Breast epithelium (tissue), 4 donors: ENCODE results near the gene NECAB3. TPM values are rescaled to one million over a fixed set of nuclear protein-coding genes. Genes with fewer than 3 reads are reported as not detected.

Experiments used
- DNase-seq, 2 donors: peaks; one replicate each; pipeline ENCODE4 v3.0.0-alpha.2; 2019; ENCODE audit warnings: low spot score in 2 of 2
- H3K27ac ChIP-seq, 2 donors: fragments of 200-600 bp; sonication (generic) in 1 of 2; one replicate each; pipeline ENCODE4 v1.5.1; 2016 to 2019; ENCODE audit warnings: mild to moderate bottlenecking in 1 of 2
- H3K27me3 ChIP-seq, 2 donors: fragments of 200-600 bp; sonication (generic) in 1 of 2; one replicate each; pipeline versions ENCODE4 v1.5.1 to v1.6.0; 2017 to 2019; ENCODE audit warnings: control low read depth in 1 of 2, mild to moderate bottlenecking in 1 of 2
- H3K36me3 ChIP-seq: fragments of 200-600 bp; one replicate; pipeline ENCODE4 v1.5.1; 2019
- H3K4me1 ChIP-seq, 2 donors: fragments of 200-600 bp; sonication (generic); one replicate each; pipeline ENCODE4 v1.5.1; 2016 to 2019; ENCODE audit warnings: control low read depth in 1 of 2
- H3K4me3 ChIP-seq, 3 donors: fragments of 200-600 bp; sonication (generic); 1 replicate in 2 of 3; 2 replicates in 1 of 3; pipeline ENCODE4 v1.5.1; 2016 to 2019; ENCODE audit warnings: mild to moderate bottlenecking in 3 of 3, moderate library complexity in 2 of 3
- H3K9me3 ChIP-seq, 2 donors: fragments of 200-600 bp; sonication (generic) in 1 of 2; one replicate each; pipeline ENCODE4 v1.5.1; 2016 to 2019; ENCODE audit warnings: control low read depth in 1 of 2
- POLR2A ChIP-seq: fragments of 450-650 bp; IDR thresholded peaks from one replicate; pipeline ENCODE4 v1.6.1; 2016; ENCODE audit warnings: antibody characterized with exemption, mild to moderate bottlenecking, moderate library complexity
- POLR2AphosphoS5 ChIP-seq, 3 donors: sonication (generic); formaldehyde crosslinking; IDR thresholded peaks; one replicate each; pipeline ENCODE4 v1.6.1; 2017; ENCODE audit warnings: antibody characterized with exemption in 3 of 3
- intact Hi-C: fragments of 100-400 bp; cut with DNase I; formaldehyde crosslinking; loops from one replicate; pipeline ENCODE4 v1.15.1; 2023; ENCODE audit warnings: low total_unique reads
- total RNA-seq, 3 donors: library from RNA; depleted of rRNA; stranded (reverse); fragments of >200 nt; gene quantifications; one replicate each; pipeline ENCODE4 v1.1.0, GENCODE V29; 2016
- TF ChIP-seq, protein P1 (sequence below), 3 donors: fragments of 450-650 bp; IDR thresholded peaks; one replicate each; pipeline ENCODE4 v1.5.1; 2016 to 2017; ENCODE audit warnings: antibody characterized with exemption in 3 of 3, mild to moderate bottlenecking in 3 of 3, moderate library complexity in 3 of 3

NECAB3 gene
- total RNA-seq, 3 donors from 2014 or later, result 23.4 to 37.3 (median 28.5) TPM

DNA sequence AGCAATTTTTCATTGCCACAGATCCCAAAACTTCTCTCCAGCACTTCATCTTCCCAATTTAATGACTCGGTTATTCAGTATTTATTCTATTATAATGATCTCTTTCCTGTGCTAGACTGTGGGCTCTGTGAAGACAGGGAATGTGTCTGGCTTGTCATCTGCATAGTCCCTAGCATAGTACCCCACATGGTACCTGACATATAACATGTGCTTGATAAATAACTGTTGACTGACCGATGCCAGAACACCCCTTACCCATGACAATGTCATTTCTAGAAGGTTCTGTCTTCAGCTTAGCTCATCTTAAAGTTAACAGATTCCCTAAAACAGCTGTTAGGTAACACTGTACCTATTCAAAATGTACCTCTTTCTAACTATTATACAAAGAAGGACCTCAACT is 42.3 kb upstream of the NECAB3 start:
- no peaks in the 10 kb centered on the region for H3K27me3 ChIP-seq
- intact Hi-C loops, result no loop called here
- no peak for DNase-seq
- H3K27ac ChIP-seq, result no peak overlapping the region
- peaks cover 8 to 12% of the 10 kb centered on the region in 2 donors for H3K4me1 ChIP-seq
- TF ChIP-seq POLR2A (no peak), POLR2AphosphoS5 (IDR thresholded peaks at IDR 0.05) (no peak)
- TF ChIP-seq, protein P1, sequence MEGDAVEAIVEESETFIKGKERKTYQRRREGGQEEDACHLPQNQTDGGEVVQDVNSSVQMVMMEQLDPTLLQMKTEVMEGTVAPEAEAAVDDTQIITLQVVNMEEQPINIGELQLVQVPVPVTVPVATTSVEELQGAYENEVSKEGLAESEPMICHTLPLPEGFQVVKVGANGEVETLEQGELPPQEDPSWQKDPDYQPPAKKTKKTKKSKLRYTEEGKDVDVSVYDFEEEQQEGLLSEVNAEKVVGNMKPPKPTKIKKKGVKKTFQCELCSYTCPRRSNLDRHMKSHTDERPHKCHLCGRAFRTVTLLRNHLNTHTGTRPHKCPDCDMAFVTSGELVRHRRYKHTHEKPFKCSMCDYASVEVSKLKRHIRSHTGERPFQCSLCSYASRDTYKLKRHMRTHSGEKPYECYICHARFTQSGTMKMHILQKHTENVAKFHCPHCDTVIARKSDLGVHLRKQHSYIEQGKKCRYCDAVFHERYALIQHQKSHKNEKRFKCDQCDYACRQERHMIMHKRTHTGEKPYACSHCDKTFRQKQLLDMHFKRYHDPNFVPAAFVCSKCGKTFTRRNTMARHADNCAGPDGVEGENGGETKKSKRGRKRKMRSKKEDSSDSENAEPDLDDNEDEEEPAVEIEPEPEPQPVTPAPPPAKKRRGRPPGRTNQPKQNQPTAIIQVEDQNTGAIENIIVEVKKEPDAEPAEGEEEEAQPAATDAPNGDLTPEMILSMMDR (IDR thresholded peaks at IDR 0.05), result no peak
- no peak overlapping the region for H3K4me3 ChIP-seq
- no peaks in the 10 kb centered on the region for H3K9me3 ChIP-seq
- H3K36me3 ChIP-seq, result no peaks in the 10 kb centered on the region

DNA sequence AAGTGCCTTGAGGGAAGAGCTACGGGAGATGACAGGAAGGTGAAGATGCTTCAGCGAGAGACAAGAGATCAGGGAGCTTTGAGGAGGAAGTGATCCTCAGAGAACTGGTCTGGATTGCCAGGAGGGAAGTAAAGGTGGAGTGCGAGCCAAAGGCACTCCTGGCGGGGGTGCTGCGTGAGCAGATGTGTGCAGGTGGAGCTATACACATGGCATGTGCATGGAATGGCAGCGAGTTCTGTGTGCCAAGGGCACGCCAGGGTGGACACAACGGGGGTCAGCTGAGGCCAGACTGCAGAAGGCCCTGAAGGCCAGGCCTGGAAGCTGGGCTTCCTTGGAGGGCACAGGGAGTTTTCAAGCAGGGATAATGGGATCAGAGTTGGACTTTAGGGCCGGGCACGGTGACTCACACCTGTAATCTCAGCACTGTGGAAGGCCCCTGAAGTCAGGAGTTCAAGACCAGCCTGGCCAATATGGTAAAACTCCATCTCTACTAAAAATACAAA is 39.7 kb upstream of the NECAB3 start:
- Histone ChIP-seq H3K4me1 (peaks cover 1 to 5% of the 10 kb centered on the region in 2 donors), H3K27me3 (no peaks in the 10 kb centered on the region), H3K9me3 (no peaks in the 10 kb centered on the region), H3K27ac (no peak overlapping the region), H3K36me3 (no peaks in the 10 kb centered on the region), H3K4me3 (no peak overlapping the region)
- no peak for TF ChIP-seq POLR2A
- TF ChIP-seq, protein P1 (IDR thresholded peaks at IDR 0.05), result no peak
- no peak for TF ChIP-seq POLR2AphosphoS5 (IDR thresholded peaks at IDR 0.05)
- DNase-seq, result no peak
- intact Hi-C loops, result loop anchor here (2.0 kb wide), 1 partner anchor 71 kb away; no protein-coding TSS in a partner anchor

DNA sequence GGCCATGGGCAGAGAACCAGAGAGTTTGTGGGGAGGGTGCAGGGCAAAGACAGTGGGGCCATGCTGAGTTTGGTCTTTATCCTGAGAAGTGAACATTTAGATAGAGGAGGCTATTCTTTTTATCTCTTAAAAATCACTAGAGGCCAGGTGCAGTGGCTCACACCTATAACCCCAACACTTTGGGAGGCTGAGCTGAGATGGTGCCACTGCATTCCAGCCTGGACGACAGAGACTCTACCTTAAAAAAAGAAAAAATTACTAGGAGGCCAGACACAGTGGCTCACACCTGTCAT is 37.2 kb upstream of the NECAB3 start:
- intact Hi-C loops, result no loop called here
- Histone ChIP-seq H3K27ac (no peak overlapping the region), H3K4me3 (no peak overlapping the region), H3K27me3 (no peaks in the 10 kb centered on the region), H3K4me1 (no peaks in the 10 kb centered on the region), H3K9me3 (no peaks in the 10 kb centered on the region), H3K36me3 (no peaks in the 10 kb centered on the region)
- no peak for DNase-seq
- no peak for TF ChIP-seq POLR2A
- TF ChIP-seq, protein P1 (IDR thresholded peaks at IDR 0.05), result no peak
- TF ChIP-seq POLR2AphosphoS5 (IDR thresholded peaks at IDR 0.05), result no peak

DNA sequence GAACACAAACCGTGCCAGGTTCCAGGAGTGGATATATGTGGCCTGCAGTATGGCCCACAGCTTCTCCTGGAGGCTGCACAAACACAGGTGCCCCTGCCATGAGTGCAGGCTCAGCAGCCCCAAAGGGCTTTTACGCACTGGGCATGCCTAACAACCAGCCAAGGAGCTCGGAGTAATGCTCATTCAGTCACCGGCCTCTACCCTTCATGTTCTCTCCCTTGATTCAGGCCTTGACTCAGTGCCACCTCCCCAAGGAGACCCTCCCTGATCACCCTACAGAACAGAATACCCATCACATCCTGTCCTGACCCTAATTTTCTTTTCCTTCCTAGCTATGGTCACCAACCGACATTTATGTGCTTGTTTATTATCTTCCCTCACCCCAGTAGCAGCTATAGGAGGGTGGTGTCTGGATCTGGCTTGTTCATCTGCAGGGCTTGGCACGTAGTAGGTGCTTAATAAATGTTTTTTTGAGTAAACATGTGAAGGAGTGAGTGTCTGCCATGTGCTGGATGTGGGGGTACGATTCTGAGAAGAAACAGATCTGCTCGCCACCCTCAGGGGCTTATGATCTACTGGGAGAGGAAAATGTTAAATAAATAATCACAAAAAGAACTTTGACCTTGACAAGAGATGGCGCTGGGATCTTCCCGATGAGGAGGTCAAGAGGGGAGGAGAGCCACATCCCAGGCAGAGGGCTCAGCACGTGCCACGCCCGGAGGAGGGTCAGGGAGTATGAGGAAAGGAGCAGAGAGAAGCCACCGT is 36.6 kb upstream of the NECAB3 start:
- Histone ChIP-seq H3K9me3 (no peaks in the 10 kb centered on the region), H3K27ac (no peak overlapping the region), H3K4me1 (no peaks in the 10 kb centered on the region), H3K27me3 (no peaks in the 10 kb centered on the region), H3K4me3 (no peak overlapping the region), H3K36me3 (no peaks in the 10 kb centered on the region)
- no peak for DNase-seq
- TF ChIP-seq, protein P1 (IDR thresholded peaks at IDR 0.05), result no peak
- TF ChIP-seq POLR2A, result no peak
- TF ChIP-seq POLR2AphosphoS5 (IDR thresholded peaks at IDR 0.05), result no peak
- intact Hi-C loops, result no loop called here

DNA sequence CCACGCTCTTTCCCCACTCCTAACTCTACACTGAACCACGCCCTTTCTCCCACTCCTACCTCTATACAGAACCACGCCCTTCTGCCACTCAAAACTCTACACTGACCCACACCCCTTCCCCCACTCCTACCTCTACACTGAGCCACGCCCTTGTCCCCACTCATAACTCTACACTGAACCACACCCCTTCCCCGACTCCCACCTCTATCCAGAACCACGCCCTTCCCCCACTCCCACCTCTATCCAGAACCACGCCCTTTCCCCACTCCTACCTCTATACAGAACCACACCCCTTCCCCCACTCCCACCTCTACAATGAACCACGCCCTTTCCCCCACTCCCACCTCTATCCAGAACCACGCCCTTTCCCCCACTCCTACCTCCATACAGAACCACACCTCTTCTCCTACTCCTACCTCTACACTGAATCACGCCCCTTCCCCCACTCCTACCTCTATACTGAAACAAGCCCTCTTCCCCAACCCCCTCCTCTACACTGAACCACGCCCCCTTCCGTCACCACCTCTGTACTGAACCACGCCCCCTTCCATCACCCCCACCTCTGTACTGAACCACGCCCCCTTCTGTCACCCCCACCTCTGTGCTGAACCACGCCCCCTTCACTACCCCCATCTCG is 35.8 kb upstream of the NECAB3 start:
- Histone ChIP-seq H3K4me1 (no peaks in the 10 kb centered on the region), H3K4me3 (no peak overlapping the region), H3K36me3 (no peaks in the 10 kb centered on the region), H3K27me3 (no peaks in the 10 kb centered on the region), H3K9me3 (no peaks in the 10 kb centered on the region), H3K27ac (no peak overlapping the region)
- no peak for TF ChIP-seq POLR2AphosphoS5 (IDR thresholded peaks at IDR 0.05)
- TF ChIP-seq, protein P1 (IDR thresholded peaks at IDR 0.05), result no peak
- no peak for TF ChIP-seq POLR2A
- no peak for DNase-seq
- intact Hi-C loops, result no loop called here
